H1 (cell line): ENCODE data around the gene PPFIA4. TPM values are rescaled to one million over a fixed set of nuclear protein-coding genes. Genes with fewer than 3 reads are reported as not detected.

ENCODE experiments used
- CTCF ChIA-PET: fragments of 300-600 bp; sonication (Branson Sonifier 250); formaldehyde crosslinking; loops from one replicate; lab custom pipeline; 2021; ENCODE audit not compliant: partially characterized antibody; lab: Charles Lee
- POLR2A ChIA-PET: fragments of 300-600 bp; sonication (Branson Sonifier 250); formaldehyde crosslinking; loops from one replicate; lab custom pipeline; 2021; ENCODE audit warnings: inconsistent platforms; ENCODE audit not compliant: partially characterized antibody; lab: Charles Lee
- DNase-seq, 2 experiments: peaks; one replicate each; pipeline versions ENCODE4 v3.0.0 to v3.0.0-alpha.2; 2010 to 2022; ENCODE audit warnings: low spot score in 2 of 2, low read depth in 1 of 2, mixed read lengths in 1 of 2
- FAIRE-seq: peaks from 2 replicates; lab custom pipeline; 2011; peaks lifted over from hg19 to GRCh38; lab: Jason Lieb, UNC
- H2AFZ ChIP-seq: 2 replicates; pipeline ENCODE4 v1.8.1; 2012; ENCODE audit warnings: low read length, inconsistent platforms
- H2AK5ac ChIP-seq: 2 replicates; pipeline ENCODE4 v1.6.1; 2013; ENCODE audit warnings: low read depth, low read length
- H2BK120ac ChIP-seq: replicated peaks from 2 replicates; pipeline ENCODE3; 2013; ENCODE audit warnings: low read depth, low read length, inconsistent platforms
- H2BK12ac ChIP-seq: 2 replicates; pipeline ENCODE4 v1.6.1; 2013; ENCODE audit warnings: low read depth, low read length
- H2BK15ac ChIP-seq: 2 replicates; pipeline ENCODE4 v1.6.1; 2013; ENCODE audit warnings: low read length
- H2BK20ac ChIP-seq: 2 replicates; pipeline ENCODE4 v1.6.1; 2013; ENCODE audit warnings: low read length
- H2BK5ac ChIP-seq: 2 replicates; pipeline ENCODE4 v1.6.1; 2013; ENCODE audit warnings: low read depth, low read length
- H3K14ac ChIP-seq: 2 replicates; pipeline ENCODE4 v1.6.1; 2013; ENCODE audit warnings: inconsistent platforms; ENCODE audit not compliant: insufficient read length
- H3K18ac ChIP-seq: 2 replicates; pipeline ENCODE4 v1.6.1; 2013; ENCODE audit warnings: low read length; ENCODE audit errors: extremely low read depth
- H3K23ac ChIP-seq: 2 replicates; pipeline ENCODE4 v1.6.1; 2013; ENCODE audit warnings: inconsistent platforms; ENCODE audit not compliant: insufficient read length
- H3K23me2 ChIP-seq: 2 replicates; pipeline ENCODE4 v1.6.1; 2013; ENCODE audit warnings: low read depth, low read length
- H3K27ac ChIP-seq: 2 replicates; pipeline ENCODE4 v1.6.1; 2011; ENCODE audit warnings: low read depth, low read length, inconsistent platforms
- H3K27me3 ChIP-seq, 4 experiments: replicated peaks in 1 of 4; 1 replicate in 1 of 4; 2 replicates in 3 of 4; pipeline versions ENCODE4 v1.6.1 to v1.8.1; 2011 to 2013; ENCODE audit warnings: low read length in 3 of 4, mild to moderate bottlenecking in 3 of 4, inconsistent platforms in 2 of 4, mixed read lengths in 2 of 4, moderate library complexity in 1 of 4; ENCODE audit not compliant: control insufficient read depth in 3 of 4, insufficient read depth in 3 of 4; ENCODE audit errors: extremely low read depth in 1 of 4
- H3K36me3 ChIP-seq, 4 experiments: 2 replicates each; pipeline versions ENCODE4 v1.6.1 to v1.8.1; 2011 to 2013; ENCODE audit warnings: mild to moderate bottlenecking in 4 of 4, low read length in 3 of 4, moderate library complexity in 2 of 4, control low read depth in 1 of 4, inconsistent platforms in 1 of 4; ENCODE audit not compliant: insufficient read depth in 4 of 4, control insufficient read depth in 2 of 4
- H3K4ac ChIP-seq: replicated peaks from 2 replicates; pipeline ENCODE3; 2013; ENCODE audit warnings: low read length, low read depth, mixed read lengths, inconsistent platforms; ENCODE audit not compliant: insufficient read length
- H3K4me1 ChIP-seq, 4 experiments: replicated peaks in 1 of 4; 1 replicate in 1 of 4; 2 replicates in 3 of 4; pipeline versions ENCODE4 v1.6.1 to v1.8.1; 2011 to 2013; ENCODE audit warnings: low read length in 3 of 4, inconsistent platforms in 2 of 4, mixed read lengths in 1 of 4; ENCODE audit not compliant: insufficient read depth in 4 of 4, control insufficient read depth in 3 of 4
- H3K4me2 ChIP-seq, 2 experiments: 2 replicates each; pipeline versions ENCODE4 v1.6.1 to v1.8.1; 2011 to 2013; ENCODE audit warnings: low read depth in 2 of 2, low read length in 2 of 2, control low read depth in 1 of 2, inconsistent platforms in 1 of 2, mild to moderate bottlenecking in 1 of 2; ENCODE audit not compliant: insufficient read depth in 1 of 2
- H3K4me3 ChIP-seq, 4 experiments: fragments of 200-600, 300-600 bp in 1 of 4; sonication (generic), shearing (Covaris generic), sonication (Bioruptor Twin) in 1 of 4; 2 replicates each; pipeline versions ENCODE4 v1.5.1 to v1.8.1; 2011 to 2016; ENCODE audit warnings: low read length in 4 of 4, low read depth in 3 of 4, control low read depth in 2 of 4, inconsistent platforms in 2 of 4, mild to moderate bottlenecking in 2 of 4, mixed read lengths in 1 of 4, moderate library complexity in 1 of 4; ENCODE audit not compliant: insufficient read depth in 2 of 4; ENCODE audit errors: extremely low read depth in 1 of 4
- H3K56ac ChIP-seq: replicated peaks from 2 replicates; pipeline ENCODE3; 2013; ENCODE audit warnings: low read depth, mild to moderate bottlenecking, mixed read lengths, low read length, inconsistent platforms; ENCODE audit not compliant: insufficient read length
- H3K79me1 ChIP-seq: 2 replicates; pipeline ENCODE4 v1.6.1; 2013; ENCODE audit warnings: low read depth, low read length, control low read depth
- H3K79me2 ChIP-seq, 2 experiments: 2 replicates each; pipeline versions ENCODE4 v1.6.1 to v1.8.1; 2012 to 2013; ENCODE audit warnings: low read length in 2 of 2, mild to moderate bottlenecking in 2 of 2, inconsistent platforms in 1 of 2; ENCODE audit not compliant: insufficient read depth in 2 of 2, control insufficient read depth in 1 of 2
- H3K9ac ChIP-seq, 4 experiments: replicated peaks in 1 of 4; 1 replicate in 1 of 4; 2 replicates in 3 of 4; pipeline versions ENCODE4 v1.6.1 to v1.8.1; 2011 to 2013; ENCODE audit warnings: low read depth in 3 of 4, low read length in 3 of 4, control low read depth in 2 of 4, mild to moderate bottlenecking in 2 of 4, moderate library complexity in 2 of 4, inconsistent platforms in 1 of 4; ENCODE audit errors: extremely low read depth in 1 of 4
- H3K9me3 ChIP-seq, 2 experiments: 2 replicates each; pipeline versions ENCODE4 v1.6.1 to v1.8.1; 2012 to 2013; ENCODE audit warnings: mild to moderate bottlenecking in 2 of 2, moderate library complexity in 2 of 2, control low read depth in 1 of 2, inconsistent platforms in 1 of 2, low read depth in 1 of 2, low read length in 1 of 2, mixed read lengths in 1 of 2; ENCODE audit not compliant: insufficient read depth in 2 of 2
- H4K20me1 ChIP-seq, 2 experiments: replicated peaks in 1 of 2; 2 replicates each; pipeline versions ENCODE3 to v1.8.1; 2011 to 2013; ENCODE audit warnings: inconsistent platforms in 2 of 2, low read length in 2 of 2, mild to moderate bottlenecking in 1 of 2; ENCODE audit not compliant: insufficient read depth in 2 of 2, control insufficient read depth in 1 of 2
- H4K5ac ChIP-seq: 2 replicates; pipeline ENCODE4 v1.6.1; 2013; ENCODE audit warnings: low read length, low read depth, mixed read lengths, inconsistent platforms; ENCODE audit not compliant: insufficient read length
- H4K8ac ChIP-seq: 2 replicates; pipeline ENCODE4 v1.8.0; 2013; ENCODE audit warnings: mild to moderate bottlenecking, moderate library complexity, low read length, inconsistent platforms; ENCODE audit not compliant: insufficient read depth; ENCODE audit errors: extremely low read depth
- H4K91ac ChIP-seq: replicated peaks from 2 replicates; pipeline ENCODE3; 2013; ENCODE audit warnings: low read length, mixed read lengths, inconsistent platforms; ENCODE audit not compliant: insufficient read length
- BCL11A ChIP-seq, 2 experiments: IDR thresholded peaks; one replicate each; pipeline ENCODE4 v1.6.1; 2011; ENCODE audit warnings: low read depth in 2 of 2, low read length in 2 of 2, mild to moderate bottlenecking in 2 of 2
- CBX5 ChIP-seq: fragments of 300-800, 300-1000 bp; sonication (generic); IDR thresholded peaks from 2 replicates; pipeline ENCODE4 v1.7.1; 2016; ENCODE audit warnings: antibody characterized with exemption, low read length, low read depth
- CBX8 ChIP-seq: fragments of 300-800, 300-1000 bp; sonication (generic); IDR thresholded peaks from 2 replicates; pipeline ENCODE4 v1.7.1; 2016; ENCODE audit warnings: low read depth, low read length, borderline replicate concordance
- CEBPB ChIP-seq: IDR thresholded peaks from 2 replicates; pipeline ENCODE4 v1.6.1; 2012; ENCODE audit warnings: low read depth, low read length
- CTCF ChIP-seq, 3 experiments: IDR thresholded peaks; 1 replicate in 2 of 3; 2 replicates in 1 of 3; pipeline versions ENCODE4 v1.5.1 to v1.6.1; 2011; ENCODE audit warnings: low read length in 3 of 3, mild to moderate bottlenecking in 3 of 3, inconsistent platforms in 2 of 3, low read depth in 1 of 3, moderate library complexity in 1 of 3; ENCODE audit not compliant: insufficient read depth in 1 of 3; ENCODE audit errors: control extremely low read depth in 1 of 3
- EP300 ChIP-seq, 2 experiments: IDR thresholded peaks; 1 replicate in 1 of 2; 2 replicates in 1 of 2; pipeline ENCODE4 v1.6.1; 2011 to 2012; ENCODE audit warnings: low read depth in 2 of 2, low read length in 2 of 2, mild to moderate bottlenecking in 2 of 2, borderline replicate concordance in 1 of 2, inconsistent platforms in 1 of 2, moderate library complexity in 1 of 2
- HDAC2 ChIP-seq, 2 experiments: fragments of 300-600 bp in 1 of 2; sonication (generic) in 1 of 2; IDR thresholded peaks; 2 replicates each; pipeline ENCODE4 v1.6.1; 2011 to 2012; ENCODE audit warnings: low read depth in 2 of 2, low read length in 2 of 2, mild to moderate bottlenecking in 2 of 2, moderate library complexity in 2 of 2, borderline replicate concordance in 1 of 2, inconsistent platforms in 1 of 2
- RAD21 ChIP-seq, 2 experiments: IDR thresholded peaks in 1 of 2; conservative IDR thresholded peaks in 1 of 2; 2 replicates each; pipeline ENCODE4 v1.6.1; 2011; ENCODE audit warnings: low read depth in 2 of 2, low read length in 2 of 2, improper control_type of control experiment in 1 of 2, inconsistent platforms in 1 of 2, mild to moderate bottlenecking in 1 of 2, moderate library complexity in 1 of 2
- SRF ChIP-seq: IDR thresholded peaks from 2 replicates; pipeline ENCODE4 v1.6.1; 2011; ENCODE audit warnings: mild to moderate bottlenecking, low read depth, low read length, moderate library complexity
- TCF12 ChIP-seq: IDR thresholded peaks from 2 replicates; pipeline ENCODE4 v1.6.1; 2011; ENCODE audit warnings: low read depth, mild to moderate bottlenecking, low read length
- WGBS, 2 experiments: shearing (Covaris generic) in 1 of 2; methylation state at CpG; one replicate each; pipeline versions ENCODE4 v1.1.6 to v1.1.7; 2013 to 2015; ENCODE audit warnings: low lambda C conversion rate in 2 of 2, mixed read lengths in 2 of 2, inconsistent platforms in 1 of 2, low coverage in 1 of 2, missing lambda C conversion rate in 1 of 2; ENCODE audit not compliant: insufficient replicate concordance in 2 of 2, insufficient coverage in 1 of 2, insufficient read length in 1 of 2; ENCODE audit errors: extremely low coverage in 1 of 2, missing lambda C conversion rate in 1 of 2; 5-methylcytosine and 5-hydroxymethylcytosine counted together
- polyA plus RNA-seq, 7 experiments: library from polyadenylated mRNA; depleted of rRNA in 3 of 7; stranded (reverse) in 5 of 7; unstranded in 2 of 7; fragments of >200 nt in 5 of 7; fragments of 200-250 nt in 2 of 7; gene quantifications; 1 replicate in 5 of 7; 2 replicates in 1 of 7; 4 replicates in 1 of 7; pipeline versions ENCODE4 v1.2.1 to v1.2.3, GENCODE V29; 2011 to 2013; ENCODE audit warnings: missing spikeins in 2 of 7, mixed read lengths in 2 of 7
- total RNA-seq: library from RNA; stranded (reverse); fragmentation: NEBNext Ultra II Directional; extraction: Animal tissue kit (Norgen Biotek cat#: 25700); gene quantifications from 2 replicates; pipeline ENCODE4 v1.2.1, GENCODE V29; 2021

PPFIA4 gene
- total and polyA plus RNA-seq, 2 of the 8 experiments (the other 6 are each of a cell fraction or from before 2014, with no cell fraction given), result 9.0 to 9.9 TPM

- no peak overlapping the region for H3K18ac ChIP-seq
- no peak overlapping the region for H2BK12ac ChIP-seq
- H3K23ac ChIP-seq, result no peak overlapping the region
- FAIRE-seq, result no peak
- no peaks in the 10 kb centered on the region for H3K79me2 ChIP-seq
- H3K23me2 ChIP-seq, result no peaks in the 10 kb centered on the region
- POLR2A ChIA-PET, result interaction anchor here (1.2 kb wide), 1 partner anchor 27 kb away, joined by 6 read pairs; no protein-coding TSS in a partner anchor
- H3K79me1 ChIP-seq, result no peaks in the 10 kb centered on the region
- H3K9ac ChIP-seq, result no peak overlapping the region
- no peak overlapping the region for H4K5ac ChIP-seq
- no peak overlapping the region for H3K4ac ChIP-seq
- no peak overlapping the region for H2AK5ac ChIP-seq
- DNase-seq, result no peak
- no peaks in the 10 kb centered on the region for H3K9me3 ChIP-seq
- H2AFZ ChIP-seq, result no peak overlapping the region
- H3K14ac ChIP-seq, result no peak overlapping the region
- 85% methylated on average over 3 of the region's 3 CpGs; no CpG with 5 or more reads in 1 of the 2 experiments for WGBS, 2 experiments
- TF ChIP-seq EP300 (IDR thresholded peaks at IDR 0.05; ENCODE audit: borderline replicate concordance in 1 of 2, low read depth in 2 of 2, low read length in 2 of 2), result no peak
- TF ChIP-seq CTCF (IDR thresholded peaks at IDR 0.05; ENCODE audit: control extremely low read depth in 1 of 3, insufficient read depth in 1 of 3, low read depth in 1 of 3, low read length in 3 of 3), result no peak
- no peak for TF ChIP-seq RAD21 (IDR thresholded peaks at IDR 0.05 in 1 of 2, conservative IDR thresholded peaks at IDR 0.05 in 1 of 2; ENCODE audit: low read depth in 2 of 2, low read length in 2 of 2)
- no peak for TF ChIP-seq CEBPB
- TF ChIP-seq CBX5, result no peak
- TF ChIP-seq CBX8, result no peak
- TF ChIP-seq HDAC2 (IDR thresholded peaks at IDR 0.05; ENCODE audit: borderline replicate concordance in 1 of 2, low read depth in 2 of 2, low read length in 2 of 2), result no peak
- no peak for TF ChIP-seq SRF
- no peak for TF ChIP-seq BCL11A (IDR thresholded peaks at IDR 0.05; ENCODE audit: low read depth in 2 of 2, low read length in 2 of 2)
- no peak for TF ChIP-seq TCF12
- H4K8ac ChIP-seq, result no peak overlapping the region
- no peak overlapping the region for H2BK120ac ChIP-seq
- no peak overlapping the region for H2BK20ac ChIP-seq
- no peaks in the 10 kb centered on the region for H3K27me3 ChIP-seq
- H3K4me1 ChIP-seq, result no peaks in the 10 kb centered on the region
- no peak overlapping the region for H2BK5ac ChIP-seq
- no peak overlapping the region for H4K91ac ChIP-seq
- CTCF ChIA-PET, result interaction anchor here (0.5 to 1.5 kb wide), 8 partner anchors 9 to 108 kb away, joined by 3 to 6 read pairs (median 3); no protein-coding TSS in a partner anchor
- no peak overlapping the region for H3K4me2 ChIP-seq
- H3K56ac ChIP-seq, result no peak overlapping the region
- no peak overlapping the region for H2BK15ac ChIP-seq
- no peak overlapping the region for H3K4me3 ChIP-seq
- H3K27ac ChIP-seq, result no peak overlapping the region
- H4K20me1 ChIP-seq, result no peaks in the 10 kb centered on the region
- no peaks in the 10 kb centered on the region for H3K36me3 ChIP-seq
Observed at GRCh38 chr1:202994756-202995155, 31.5 kb upstream of the PPFIA4 start.
